ENCODE measurements around the gene SLC26A1. TPM values are rescaled to one million over a fixed set of nuclear protein-coding genes. Genes with fewer than 3 reads are reported as not detected.
"Not testable (repeated sequence)": the region's sequence is repeated elsewhere in the genome, so short reads cannot be mapped to it uniquely, and the experiment has no call there.

Gene SLC26A1
- total RNA-seq, 1 experiment from 2014 or later, result 0.85 TPM

- H3K36me3 Mint-ChIP-seq; H3K27ac Mint-ChIP-seq; H3K4me3 Mint-ChIP-seq; H3K4me1 Mint-ChIP-seq; H3K27me3 Mint-ChIP-seq (ENCODE audit: low read depth); CTCF ChIA-PET; ATAC-seq; H3K9me3 Mint-ChIP-seq; DNase-seq (ENCODE audit: low spot score); POLR2A ChIA-PET: not testable (repeated sequence)
These were observed 53.7 kb downstream of the SLC26A1 start for GRCh38 chr4:939508-939907.

Other genes starting within 250 kb of the SLC26A1 start
- 1.5 to 3.5 TPM (median 2.0 TPM) in 3 replicates for gene CPLX1, start 167.3 kb downstream of the SLC26A1 start, total RNA-seq (2021)
- gene GAK, start 61.1 kb downstream of the SLC26A1 start, total RNA-seq (2021), result 108 to 121 TPM (median 108 TPM) in 3 replicates
- gene TMEM175, start 60.9 kb downstream of the SLC26A1 start, total RNA-seq (2021), result 6.4 to 10.6 TPM (median 9.2 TPM) in 3 replicates
- gene DGKQ, start 19.8 kb downstream of the SLC26A1 start, total RNA-seq (2021), result 15.7 to 19.3 TPM (median 16.9 TPM) in 3 replicates
- gene IDUA, start 6.4 kb downstream of the SLC26A1 start, total RNA-seq (2021), result 8.5 to 9.7 TPM (median 8.7 TPM) in 3 replicates
- gene FGFRL1, start 18.2 kb upstream of the SLC26A1 start, total RNA-seq (2021), result 25.9 to 30.6 TPM (median 27.3 TPM) in 3 replicates
- 1.0 to 2.9 TPM (median 2.7 TPM) in 3 replicates for gene RNF212, start 120.2 kb upstream of the SLC26A1 start, total RNA-seq (2021)
- 4.9 to 6.6 TPM (median 5.3 TPM) in 3 replicates for gene SPON2, start 179.2 kb upstream of the SLC26A1 start, total RNA-seq (2021)